NCI-H1930 (cell line): ENCODE results near the gene BICDL1.

ENCODE experiments used
- DNase-seq, 2 experiments: peaks; one replicate each; lab custom pipeline; 2025; lab: John Stamatoyannopoulos, UW

The BICDL1 gene

GRCh38 chr12:120055231-120056000, 66.4 kb downstream of the BICDL1 start:
- DNase-seq = no peak

DNA sequence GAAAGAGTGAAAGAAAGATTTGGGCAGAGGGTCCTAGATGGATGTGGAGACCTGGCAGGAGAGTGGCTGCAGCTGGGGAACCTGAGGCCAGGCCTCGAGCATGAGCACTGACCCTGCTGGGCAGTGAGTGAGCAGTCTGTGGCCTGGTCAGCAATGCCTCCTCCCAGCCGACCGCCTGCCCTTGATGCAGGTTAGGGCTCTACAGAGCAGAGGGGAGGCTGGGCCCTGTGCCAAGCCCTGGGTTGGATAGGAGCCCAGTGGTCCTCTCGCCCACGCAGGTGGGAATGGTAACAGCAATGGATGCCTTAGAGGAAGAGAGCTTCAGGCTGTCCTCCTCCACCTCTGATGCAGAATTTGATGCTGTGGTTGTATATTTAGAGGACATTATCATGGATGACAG, 67.7 kb downstream of the BICDL1 start:
- DNase-seq = no peak

DNA sequence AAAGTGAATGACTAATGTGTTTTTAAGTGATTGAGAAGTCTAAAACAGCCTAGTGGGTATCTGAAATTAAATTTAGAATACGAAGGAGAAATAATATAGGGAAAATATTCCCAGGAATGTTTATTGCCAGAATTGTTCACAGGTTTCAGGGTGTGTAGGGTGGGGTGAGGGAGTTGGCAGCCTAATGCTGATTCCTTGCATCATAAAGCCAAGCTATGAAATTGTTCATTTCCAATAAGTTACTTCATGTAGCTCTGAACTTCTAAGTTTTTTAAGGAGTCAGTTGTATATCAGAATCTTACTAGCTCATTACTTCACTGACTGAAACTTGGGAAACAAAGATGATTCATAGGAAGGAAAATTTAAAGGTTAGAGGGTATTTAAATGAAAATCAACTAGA, 71.2 kb downstream of the BICDL1 start:
- DNase-seq = no peak

GRCh38 chr12:120060717-120061116, 71.7 kb downstream of the BICDL1 start:
- DNase-seq = no peak

- no peak for DNase-seq
These were observed 72.7 kb downstream of the BICDL1 start for GRCh38 chr12:120061575-120062214.

DNA sequence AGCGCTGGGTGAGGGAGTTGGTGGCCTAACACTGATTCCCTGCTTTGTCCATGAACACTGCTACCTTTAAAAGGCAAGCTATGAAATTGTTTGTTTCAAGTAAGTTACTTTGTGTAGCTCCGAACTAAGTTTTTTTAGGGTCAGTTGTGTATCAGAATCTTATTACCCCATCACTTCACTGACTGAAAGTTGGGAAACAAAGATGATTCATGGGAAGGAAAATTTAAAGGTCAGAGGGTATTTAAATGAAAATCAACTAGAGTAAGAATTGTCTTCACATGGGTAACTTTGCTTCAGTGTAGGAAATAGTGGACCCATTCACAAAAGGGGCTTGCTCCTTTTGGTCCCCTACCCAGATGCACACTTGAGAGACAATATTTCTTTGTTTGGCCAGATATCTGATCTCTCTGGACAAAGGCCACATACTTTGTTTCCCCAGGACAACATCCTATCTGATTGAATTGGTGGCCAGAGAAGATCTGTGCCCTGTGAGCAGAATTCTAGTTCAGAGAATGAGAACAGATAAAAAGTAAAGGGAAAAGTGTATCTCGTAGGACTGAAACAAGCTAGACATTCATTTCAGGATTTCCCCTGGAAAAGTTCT, 74.0 kb downstream of the BICDL1 start:
- DNase-seq = no peak

GRCh38 chr12:120064054-120064940, 75.3 kb downstream of the BICDL1 start:
- DNase-seq = no peak

DNA sequence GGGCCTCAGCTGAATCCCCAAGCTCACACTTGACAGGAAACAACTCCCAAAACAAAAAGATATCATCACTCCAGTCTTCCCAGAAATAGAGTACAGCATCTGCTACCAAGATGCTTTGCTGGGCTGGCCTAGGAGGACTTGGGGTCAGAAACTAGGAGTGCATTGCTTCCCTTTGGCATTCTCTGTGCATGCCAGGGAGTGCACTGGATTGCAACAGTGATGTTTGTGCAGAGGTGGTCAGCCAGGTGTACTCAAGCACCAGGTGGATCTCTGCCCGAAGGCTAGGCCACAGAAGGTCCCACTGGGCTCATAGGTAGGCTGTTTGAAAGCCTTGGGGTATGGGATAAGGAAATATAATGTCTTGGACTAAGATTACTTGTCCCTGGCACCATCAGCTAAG, 76.4 kb downstream of the BICDL1 start:
- DNase-seq = no peak

DNA sequence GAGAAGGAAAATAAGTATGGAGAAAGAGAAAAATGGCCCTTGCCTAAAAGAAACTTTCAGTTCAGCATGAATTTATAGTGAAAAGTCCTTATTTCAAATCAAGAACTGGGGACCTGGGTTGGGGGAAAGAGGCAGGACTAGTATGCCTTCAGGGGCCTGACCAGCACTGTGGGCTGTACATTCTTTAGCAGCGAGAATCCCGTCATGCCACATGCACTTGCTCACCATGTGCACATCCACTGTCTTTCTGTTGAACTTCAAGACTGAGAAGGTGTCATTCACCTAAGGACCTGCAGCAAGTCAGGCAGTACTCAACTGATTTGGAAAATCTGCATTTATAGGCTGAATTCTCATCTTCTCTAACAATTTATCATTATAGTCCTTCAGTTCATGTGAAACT, 77.3 kb downstream of the BICDL1 start:
- DNase-seq = no peak

- no peak for DNase-seq
These were observed 78.2 kb downstream of the BICDL1 start for GRCh38 chr12:120067084-120067869.

DNA sequence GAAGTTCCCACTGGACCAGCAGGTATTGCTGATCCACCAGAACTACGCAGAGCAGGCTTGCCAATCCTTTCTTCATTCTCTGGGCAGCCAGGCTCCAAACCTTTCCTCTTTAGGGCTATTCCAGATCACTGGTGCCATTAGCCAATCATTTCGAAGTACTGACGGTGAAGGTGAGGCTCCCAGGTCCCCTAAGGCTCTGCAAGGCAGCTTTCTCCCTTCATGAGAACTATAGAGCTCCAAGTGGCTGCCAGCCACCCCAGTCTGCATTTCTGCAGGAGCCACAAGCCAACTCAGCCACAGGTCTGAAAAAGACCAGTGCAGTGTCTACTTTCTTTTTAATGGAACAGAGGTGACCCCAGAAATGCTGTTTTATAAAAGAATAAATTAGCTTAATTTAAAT, 78.9 kb downstream of the BICDL1 start:
- no peak for DNase-seq

DNA sequence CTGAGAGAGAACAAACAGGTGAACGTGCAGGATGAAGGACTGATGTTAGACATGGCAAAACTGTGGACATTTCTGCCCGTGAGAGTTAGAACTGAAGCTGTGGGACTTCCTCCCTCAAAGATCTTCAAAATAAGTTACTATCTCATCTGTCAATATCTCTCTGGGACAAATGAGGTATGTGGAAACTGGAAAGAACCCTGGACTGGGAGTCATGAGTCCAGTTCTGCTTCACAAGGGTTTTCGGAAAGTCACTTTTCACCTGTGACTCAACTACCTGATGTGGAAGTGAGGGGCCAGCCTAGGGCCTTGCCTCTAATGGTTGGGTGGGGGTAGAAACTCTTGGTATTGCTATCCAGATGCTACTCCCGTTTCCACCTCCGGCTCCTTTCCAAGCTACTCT, 80.2 kb downstream of the BICDL1 start:
- DNase-seq = no peak

- no peak for DNase-seq
These were observed 82.5 kb downstream of the BICDL1 start for GRCh38 chr12:120071493-120072020.

GRCh38 chr12:120072472-120073249, 83.6 kb downstream of the BICDL1 start:
- no peak for DNase-seq

DNA sequence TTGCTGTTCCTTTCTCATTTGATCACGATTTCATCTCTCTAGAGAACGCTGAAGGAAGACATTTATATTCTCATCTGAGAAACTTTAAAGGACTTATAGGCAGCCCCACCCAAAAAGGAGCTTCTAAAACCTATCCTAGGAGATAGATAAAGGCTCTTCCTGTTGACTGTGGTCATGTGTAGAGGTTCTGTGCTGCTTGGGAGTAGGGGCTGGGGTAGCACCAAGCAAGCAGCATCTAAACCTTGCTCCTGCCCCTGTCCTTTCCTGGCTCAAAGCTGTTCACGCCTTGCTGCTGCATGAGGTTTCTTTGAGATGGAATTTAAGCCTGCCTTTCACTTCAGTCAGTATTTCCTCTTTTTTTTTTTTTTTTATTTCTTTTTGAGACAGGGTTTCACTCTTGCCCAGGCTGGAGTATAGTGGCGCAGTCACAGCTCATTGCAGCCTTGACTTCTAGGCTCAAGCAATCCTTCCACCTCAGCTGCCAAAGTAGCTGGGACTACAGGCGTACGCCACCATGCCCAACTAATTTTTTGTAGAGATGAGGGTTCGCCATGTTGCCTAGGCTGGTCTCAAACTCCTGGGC, 86.1 kb downstream of the BICDL1 start:
- no peak for DNase-seq

- no peak for DNase-seq
These were observed 87.6 kb downstream of the BICDL1 start for GRCh38 chr12:120076651-120077050.

DNA sequence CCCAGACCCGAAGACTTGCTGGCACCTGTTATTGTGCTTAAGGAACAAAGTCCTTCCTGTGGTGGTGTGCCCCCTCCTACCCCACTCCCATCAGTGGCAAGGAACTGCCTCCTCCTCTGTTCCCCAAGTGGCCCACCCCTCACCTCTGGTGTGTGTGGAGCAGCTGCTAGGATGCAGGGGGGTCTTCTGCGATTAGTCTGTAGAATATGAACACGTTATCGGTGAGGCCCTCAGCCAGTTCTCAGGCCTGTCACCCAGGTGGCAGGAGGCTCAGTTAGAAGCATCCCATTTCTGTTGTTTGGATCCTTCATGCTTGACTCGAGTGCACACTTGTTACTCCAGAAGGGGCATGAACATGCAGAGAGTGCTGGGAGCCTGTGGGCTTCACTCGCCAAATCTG, 88.2 kb downstream of the BICDL1 start:
- no peak for DNase-seq

- DNase-seq = no peak
These were observed 89.8 kb downstream of the BICDL1 start for GRCh38 chr12:120078868-120079267.

GRCh38 chr12:120079411-120080400, 90.7 kb downstream of the BICDL1 start:
- no peak for DNase-seq
